Left ventricle myocardium superior (tissue), 1 donor: ENCODE results near the gene ZNF426. TPM values are rescaled to one million over a fixed set of nuclear protein-coding genes. Genes with fewer than 3 reads are reported as not detected.
A peak's percentile ranks its signal among the peaks of the same experiment; 100 is the strongest.
"Not testable (repeated sequence)": the region's sequence is repeated elsewhere in the genome, so short reads cannot be mapped to it uniquely, and the experiment has no call there.

Experiments
- ATAC-seq: fragments of 200-7000 bp; cut with Tn5 transposase; one replicate; pipeline ENCODE4 v1.9.1; 2020; ENCODE audit warnings: mild to moderate bottlenecking, moderate library complexity
- DNase-seq: peaks from one replicate; pipeline ENCODE4 v3.0.0-alpha.2; 2020
- intact Hi-C: fragments of 100-400 bp; cut with micrococcal nuclease; formaldehyde crosslinking; loops from one replicate; pipeline ENCODE4 v1.11.0; 2022
- long read RNA-seq: library from polyadenylated mRNA; unstranded; transcript quantifications from one replicate; pipeline ENCODE4 v2.0.0, GENCODE V29; 2021
- total RNA-seq: library from RNA; stranded (reverse); fragmentation: NEBNext Ultra II Directional; extraction: Animal tissue kit (Norgen Biotek cat#: 25700); gene quantifications from one replicate; pipeline ENCODE4 v1.2.1, GENCODE V29; 2021
- donor health status: DM: no; HTN: yes; CAD: no; lungs with severe emphysema.

ZNF426 gene
- total RNA-seq = 14.6 TPM
- long read RNA-seq, full-length matches to known transcripts = 8 of 25 reads
- long read RNA-seq, partial matches to known transcripts = 11 of 25 reads
- long read RNA-seq, other reads (novel, unspliced or antisense) = 6 of 25 reads

DNA sequence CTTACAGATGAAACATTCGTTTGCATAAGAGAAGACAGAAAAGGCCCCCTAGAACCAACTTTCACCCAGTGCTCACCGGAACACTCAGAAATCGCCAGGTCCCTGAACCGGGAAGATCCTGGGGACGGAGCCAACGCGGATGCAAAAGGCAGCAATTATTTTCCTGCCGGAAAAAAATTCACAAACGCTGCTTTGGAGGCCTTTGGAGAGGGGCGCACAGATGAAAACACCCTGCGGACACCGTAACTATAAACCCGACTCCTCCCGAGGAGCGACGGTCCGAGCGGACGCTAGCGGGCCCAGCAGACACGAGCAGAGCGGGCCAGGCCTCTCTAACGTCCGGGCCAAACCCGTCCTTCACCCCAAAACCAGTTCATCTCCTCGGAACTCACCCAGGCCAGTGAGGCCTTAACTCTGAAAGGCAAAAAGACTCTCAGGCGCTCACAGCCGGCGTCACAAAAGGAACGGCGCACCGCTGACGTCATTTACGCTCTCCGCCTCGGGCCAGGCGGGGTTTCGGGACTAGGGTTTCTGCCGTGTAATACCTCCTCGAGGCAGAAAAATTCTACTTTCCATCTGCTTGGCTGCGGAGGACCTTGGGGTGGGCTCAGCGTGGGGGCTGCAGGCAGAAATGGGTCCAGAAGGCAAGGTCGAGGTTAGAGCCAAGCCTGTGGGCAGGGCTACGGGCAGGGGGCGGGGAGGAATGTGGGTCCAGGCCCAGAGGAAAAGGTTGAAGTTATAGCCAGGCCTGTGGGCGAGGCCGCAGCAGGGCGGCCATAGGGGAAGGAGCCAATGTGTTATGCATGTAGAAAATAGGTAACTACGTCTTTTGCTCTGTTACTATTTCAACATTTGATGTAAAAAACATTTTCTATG, at the start of gene ZNF426:
Gene ZNF426, minus strand, starts transcription at position 463 of the 876 bp plus-strand sequence. CDS start 2,413 bp downstream, outside the sequence.
- DNase-seq (peak; percentile 92), ATAC-seq (peak; percentile 98)
- intact Hi-C loops = no loop called here

DNA sequence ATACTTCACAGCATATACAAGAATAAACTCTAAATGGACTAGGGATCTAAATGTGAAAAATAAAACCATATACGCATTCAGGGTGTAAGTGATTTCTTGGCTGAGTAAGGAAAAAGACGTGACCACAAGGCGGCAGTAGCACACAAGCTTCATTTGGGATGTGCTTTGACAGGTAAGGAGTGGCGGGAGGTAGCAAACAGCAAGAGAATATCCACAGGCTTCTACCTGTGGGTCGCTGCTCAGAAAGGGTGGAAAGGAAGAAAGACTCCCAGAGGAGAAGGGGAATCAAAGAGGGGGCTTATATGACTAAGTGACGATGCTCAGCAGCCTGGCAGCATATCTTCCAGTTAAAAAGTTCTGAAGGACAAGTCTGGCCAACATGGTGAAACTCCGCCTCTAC, 48.3 kb upstream of the ZNF426 start:
- intact Hi-C loops = no loop called here
- DNase-seq = peak; percentile 49
- ATAC-seq = peak; percentile 24

GRCh38 chr19:9584073-9584833, 45.8 kb upstream of the ZNF426 start, which contains the start of gene ZNF121:
Gene ZNF121, minus strand, starts transcription at chr19:9584504. Its CDS starts 16,407 bp downstream, at chr19:9568097.
- ATAC-seq (peak; percentile 97), DNase-seq (peak; percentile 92)
- intact Hi-C loops = no loop called here

- ATAC-seq, DNase-seq, intact Hi-C loops: not testable (repeated sequence)
These were observed 43.8 kb upstream of the ZNF426 start for GRCh38 chr19:9582081-9582725.

- intact Hi-C loops = no loop called here
- no peak for ATAC-seq
- DNase-seq = no peak
These were observed 42.3 kb upstream of the ZNF426 start for GRCh38 chr19:9580728-9581127.

DNA sequence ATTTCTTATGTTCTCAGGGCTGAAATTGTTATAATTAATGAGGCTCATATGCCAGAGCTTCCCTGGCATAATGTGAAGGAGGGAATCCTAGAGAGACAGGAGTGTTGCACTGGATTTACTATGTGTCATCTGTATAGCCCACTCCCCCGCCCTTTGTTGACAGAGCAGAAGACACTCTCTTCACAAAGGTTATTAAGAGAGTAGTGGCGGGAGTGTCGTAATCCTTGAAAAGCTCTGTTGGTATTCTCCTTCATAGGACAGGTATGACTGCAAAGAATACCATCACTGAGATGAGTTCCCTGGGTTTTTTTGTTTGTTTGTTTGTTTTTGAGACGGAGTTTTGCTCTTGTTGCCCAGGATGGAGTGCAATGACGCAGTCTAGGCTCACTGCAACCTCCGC, 31.8 kb upstream of the ZNF426 start:
- DNase-seq (no peak), ATAC-seq (no peak)
- intact Hi-C loops = no loop called here

GRCh38 chr19:9566729-9567128, 28.3 kb upstream of the ZNF426 start:
- no peak for ATAC-seq
- intact Hi-C loops = no loop called here
- no peak for DNase-seq

GRCh38 chr19:9565900-9566705, 27.7 kb upstream of the ZNF426 start:
- no peak for ATAC-seq
- DNase-seq = no peak
- intact Hi-C loops = no loop called here

DNA sequence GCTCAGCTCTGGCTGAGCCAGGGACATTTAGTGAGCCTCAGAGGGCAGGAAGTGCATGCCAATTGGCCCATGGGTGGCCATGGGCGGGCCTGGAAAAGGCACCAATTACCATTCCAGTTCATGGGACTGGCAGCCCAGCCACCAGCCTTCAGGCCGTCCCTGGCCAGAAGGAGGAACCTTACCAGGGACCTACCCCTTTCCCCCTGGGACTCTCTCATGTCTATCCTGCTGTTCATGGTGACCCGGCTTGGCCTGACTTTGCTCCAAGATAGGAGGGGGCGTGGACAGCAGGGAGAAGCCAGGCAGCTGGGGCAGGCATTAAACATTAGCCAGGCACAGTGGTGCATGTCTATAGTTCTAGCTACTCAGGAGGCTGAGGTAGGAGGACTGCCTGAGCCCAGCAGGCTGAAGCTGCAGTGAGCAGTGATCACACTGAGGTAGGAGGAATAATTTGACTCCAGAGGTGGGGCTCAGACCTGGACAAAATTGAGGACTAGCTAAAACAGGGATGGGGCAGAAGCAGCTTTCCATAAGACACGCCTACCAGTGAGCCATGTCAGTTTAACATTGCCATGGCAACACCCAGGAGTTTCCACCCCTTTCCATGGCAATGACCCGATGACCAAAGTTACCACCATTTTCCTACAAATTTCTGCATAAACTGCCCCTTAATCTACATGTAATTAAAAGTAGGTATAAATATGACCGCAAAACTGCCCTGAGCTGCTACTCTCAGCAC, 14.3 kb upstream of the ZNF426 start:
- intact Hi-C loops = no loop called here
- DNase-seq (no peak), ATAC-seq (no peak)

GRCh38 chr19:9547870-9548269, 9.4 kb upstream of the ZNF426 start:
- ATAC-seq = no peak
- intact Hi-C loops = no loop called here
- no peak for DNase-seq

- intact Hi-C loops, ATAC-seq, DNase-seq: not testable (repeated sequence)
These were observed 2.8 kb upstream of the ZNF426 start for GRCh38 chr19:9541281-9541680.

GRCh38 chr19:9539921-9540320, 1.5 kb upstream of the ZNF426 start:
- DNase-seq, ATAC-seq, intact Hi-C loops: not testable (repeated sequence)

DNA sequence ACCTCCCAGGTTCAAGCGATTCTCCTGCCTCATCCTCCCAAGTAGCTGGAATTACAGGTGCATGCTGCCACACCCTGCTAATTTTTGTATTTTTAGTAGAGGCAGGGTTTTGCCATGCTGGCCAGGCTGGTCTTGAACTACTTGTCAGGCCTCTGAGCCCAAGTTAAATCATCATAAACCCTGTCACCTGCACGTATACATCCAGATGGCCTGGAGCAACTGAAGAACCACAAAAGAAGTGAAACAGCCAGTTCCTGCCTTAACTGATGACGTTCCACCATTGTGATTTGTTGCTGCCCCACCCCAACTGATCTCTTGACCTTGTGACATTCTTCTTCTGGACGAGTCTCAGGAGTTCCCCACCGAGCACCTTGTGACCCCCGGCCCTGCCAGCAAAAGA, 756 bp upstream of the ZNF426 start:
- DNase-seq, intact Hi-C loops: not testable (repeated sequence)

GRCh38 chr19:9535934-9536333, 2.5 kb downstream of the ZNF426 start:
- DNase-seq = no peak
- no peak for ATAC-seq
- intact Hi-C loops = no loop called here

More for the DNA sequence above, 756 bp upstream of the ZNF426 start:
- not testable (repeated sequence) for ATAC-seq

DNA sequence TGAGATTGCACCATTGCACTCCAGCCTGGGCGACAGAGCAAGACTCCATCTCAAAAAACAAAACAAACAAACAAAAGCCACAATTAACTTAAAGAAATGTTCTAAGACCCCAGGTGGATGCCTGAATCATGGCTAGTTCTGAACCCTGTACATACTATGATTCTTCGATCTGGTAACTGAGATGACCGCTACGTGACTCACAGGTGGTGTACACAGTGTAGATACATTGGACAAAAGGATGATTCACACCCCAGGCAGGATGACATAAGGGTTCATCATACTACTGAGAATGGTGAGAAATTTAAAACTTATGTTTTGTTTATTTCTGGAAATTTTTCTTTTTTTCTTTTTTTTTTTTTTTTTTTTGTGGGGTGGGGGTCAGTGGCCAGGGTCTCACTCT, 6.5 kb downstream of the ZNF426 start:
- no peak for DNase-seq
- ATAC-seq = no peak
- intact Hi-C loops = no loop called here

- DNase-seq = no peak
- intact Hi-C loops = no loop called here
- ATAC-seq = no peak
These were observed 9.6 kb downstream of the ZNF426 start for GRCh38 chr19:9528757-9529336.

DNA sequence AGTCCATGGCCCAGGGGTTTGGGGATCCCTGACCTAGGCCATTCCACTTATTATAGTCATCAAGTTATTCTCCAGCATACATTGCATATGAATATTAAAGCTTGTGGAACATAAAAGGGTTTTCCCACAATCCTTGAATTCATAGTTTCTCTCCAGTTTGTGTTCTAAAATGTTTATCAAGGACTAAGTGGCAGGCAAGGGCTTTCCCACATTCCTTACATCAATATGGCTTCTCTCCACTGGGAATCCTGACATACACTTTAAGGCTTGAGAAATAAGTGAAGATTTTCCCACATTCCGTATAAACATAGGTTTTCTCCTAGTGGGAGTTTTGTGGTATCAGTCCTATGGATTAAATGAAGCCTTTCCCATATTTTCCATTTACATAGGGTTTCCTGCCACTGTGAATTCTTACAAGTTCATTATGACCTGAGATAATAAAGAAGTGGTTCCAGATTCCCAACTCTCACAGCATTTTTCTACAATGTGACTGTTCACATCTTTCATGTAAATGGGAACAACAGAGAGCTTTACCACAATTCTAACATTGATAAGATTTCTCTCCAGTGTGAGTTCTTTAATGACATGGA, 14.5 kb downstream of the ZNF426 start:
- intact Hi-C loops = no loop called here
- ATAC-seq (no peak), DNase-seq (no peak)
